ENCODE results near the gene TTC33.
"Not testable (repeated sequence)": the region's sequence is repeated elsewhere in the genome, so short reads cannot be mapped to it uniquely, and the experiment has no call there.

Gene TTC33

DNA sequence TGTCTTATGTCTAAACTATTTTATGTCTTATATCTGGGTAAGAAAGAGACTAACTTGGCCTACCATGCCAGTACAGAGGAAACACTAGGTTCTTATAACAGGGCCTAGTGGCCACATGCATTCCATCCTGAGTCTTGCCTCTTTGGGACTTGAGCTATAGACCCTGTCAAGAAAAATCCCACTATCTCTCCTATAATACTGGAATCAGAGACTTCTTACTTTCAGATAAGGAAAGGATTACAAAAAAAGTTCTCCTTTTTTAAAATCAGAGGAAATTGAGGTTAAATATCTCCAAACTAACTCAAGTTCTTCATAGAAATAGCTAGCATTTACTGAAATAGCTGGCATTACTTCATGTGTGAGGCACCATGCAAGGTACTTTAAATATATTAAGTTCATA is 41.8 kb downstream of the TTC33 start:
- no peak for DNase-seq

DNA sequence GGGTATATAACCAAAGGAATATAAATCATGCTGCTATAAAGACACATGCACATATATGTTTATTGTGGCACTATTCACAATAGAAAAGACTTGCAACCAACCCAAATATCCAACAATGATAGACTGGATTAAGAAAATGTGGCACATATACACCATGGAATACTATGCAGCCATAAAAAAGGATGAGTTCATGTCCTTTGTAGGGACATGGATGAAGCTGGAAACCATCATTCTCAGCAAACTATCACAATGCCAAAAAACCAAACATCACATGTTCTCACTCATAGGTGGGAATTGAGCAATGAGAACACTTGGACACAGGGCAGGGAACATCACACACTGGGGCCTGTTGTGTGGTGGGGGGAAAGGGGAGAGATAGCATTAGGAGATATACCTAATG is 45.2 kb downstream of the TTC33 start:
- not testable (repeated sequence) for DNase-seq

- not testable (repeated sequence) for DNase-seq
These were observed 50.3 kb downstream of the TTC33 start for GRCh38 chr5:40705484-40705883.

- DNase-seq, result not testable (repeated sequence)
These were observed 53.7 kb downstream of the TTC33 start for GRCh38 chr5:40702027-40702426.

GRCh38 chr5:40700116-40700782 is 55.5 kb downstream of the TTC33 start:
- no peak for DNase-seq

GRCh38 chr5:40694433-40694832 is 61.3 kb downstream of the TTC33 start:
- no peak for DNase-seq

GRCh38 chr5:40691894-40692293 is 63.9 kb downstream of the TTC33 start:
- DNase-seq, result no peak

DNA sequence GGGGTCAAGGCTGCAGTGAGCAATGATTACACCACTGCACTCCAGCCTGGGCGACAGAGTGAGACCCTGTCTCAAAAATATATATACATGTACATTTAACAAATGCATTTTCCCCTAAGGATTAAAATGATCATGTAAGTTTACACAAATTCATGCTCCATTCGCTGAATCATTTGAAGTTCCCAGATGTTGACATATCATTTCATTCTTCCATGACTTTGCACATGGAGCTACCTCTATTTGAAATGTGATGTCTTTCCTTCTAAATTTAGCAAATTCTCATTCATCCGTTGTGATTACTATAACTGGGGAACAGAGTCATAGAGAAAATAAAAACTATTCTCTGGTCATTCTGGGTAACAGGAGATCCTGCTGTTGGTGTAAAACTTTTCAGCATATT is 65.5 kb downstream of the TTC33 start:
- DNase-seq, result no peak

DNA sequence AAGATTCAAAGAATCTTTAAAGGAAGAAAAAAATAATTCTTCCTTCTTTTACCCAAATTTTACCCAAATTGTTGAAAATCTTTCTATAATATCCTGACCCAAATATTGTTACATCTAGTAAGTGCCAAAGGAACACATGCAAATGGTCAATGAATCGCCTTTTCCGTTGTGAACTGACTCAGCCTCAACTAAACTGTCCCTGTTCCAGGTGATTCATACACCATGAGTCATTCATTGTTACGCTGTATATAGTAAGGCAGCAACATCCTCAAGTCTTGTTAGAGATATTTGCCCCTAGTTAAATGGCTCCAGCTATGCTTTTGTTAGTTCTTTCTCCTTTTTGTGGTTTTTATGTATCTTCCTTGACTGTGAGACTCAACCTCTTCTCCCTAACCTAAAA is 66.3 kb downstream of the TTC33 start:
- DNase-seq, result no peak

- no peak for DNase-seq
These were observed 66.8 kb downstream of the TTC33 start for GRCh38 chr5:40688996-40689395.

DNA sequence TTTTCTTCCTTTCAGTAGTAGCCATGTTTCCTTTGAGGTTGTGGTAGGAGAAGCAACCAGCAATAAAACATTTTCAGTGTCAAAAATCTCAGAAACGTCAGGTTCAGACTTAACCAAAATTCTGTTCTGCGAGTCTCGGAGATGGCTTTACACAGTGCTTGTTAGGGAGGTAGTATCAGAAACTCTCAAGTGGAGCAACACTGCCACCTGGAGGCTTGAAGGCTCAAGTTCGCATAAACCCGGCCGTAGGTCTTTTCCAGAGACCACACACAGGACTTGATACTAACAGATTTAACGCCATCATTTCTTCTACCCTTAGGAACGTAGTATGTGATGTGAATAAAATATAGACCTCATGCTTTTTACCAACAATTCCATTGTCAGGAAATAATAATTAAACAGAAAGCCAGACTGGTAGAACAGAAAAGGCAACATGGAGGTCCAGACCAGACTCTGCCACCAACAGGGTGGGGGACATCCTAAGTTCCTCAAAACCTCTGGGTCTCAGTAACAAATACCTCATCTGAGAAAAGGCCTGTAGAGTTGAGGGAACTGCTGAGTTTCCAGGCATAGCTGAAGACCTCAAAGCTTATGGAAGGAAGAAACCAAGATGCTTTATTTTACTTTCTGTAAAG is 67.5 kb downstream of the TTC33 start:
- DNase-seq, result peak; percentile 18

DNA sequence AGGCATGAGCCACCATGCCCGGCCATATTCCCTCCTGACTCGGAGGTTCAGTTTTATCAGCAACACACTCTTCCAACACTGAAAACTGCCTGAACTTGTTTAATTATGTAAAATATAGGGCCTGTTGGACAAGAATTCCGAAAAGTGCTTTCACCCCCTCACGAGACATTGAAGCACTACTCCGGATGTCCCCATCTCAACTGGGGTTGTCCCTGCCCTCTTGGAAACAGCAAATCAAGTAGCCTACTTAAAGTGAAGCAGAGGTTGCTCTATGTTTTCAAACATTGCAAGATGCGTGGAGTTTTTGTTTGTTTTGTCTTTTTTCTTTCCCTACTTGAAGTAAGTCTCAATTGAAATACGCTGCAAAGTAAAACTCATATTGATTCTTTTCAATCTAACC is 68.4 kb downstream of the TTC33 start:
- DNase-seq, result no peak

DNA sequence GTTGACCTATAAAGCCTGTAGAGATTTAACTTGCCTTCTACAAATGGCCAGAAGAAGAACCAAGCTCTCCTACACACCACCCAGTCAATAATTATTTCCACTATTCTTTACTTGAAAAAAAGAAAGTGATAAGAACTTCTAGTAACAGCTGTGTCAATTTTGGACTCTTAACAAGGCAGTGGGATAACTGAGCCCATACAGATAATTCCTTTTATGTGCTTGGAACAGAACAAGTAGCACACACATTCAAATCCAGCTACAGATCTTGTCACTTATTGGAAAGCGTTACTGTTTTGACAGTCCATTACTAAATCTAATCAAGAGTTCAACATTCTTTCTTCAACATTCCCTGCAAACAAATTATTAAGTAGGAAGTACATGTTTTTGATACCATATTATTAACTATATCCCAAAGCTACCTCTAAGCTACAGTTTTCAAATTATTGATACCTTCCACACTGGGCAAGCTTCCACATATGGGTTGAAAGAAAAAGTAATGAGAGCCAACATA is 69.7 kb downstream of the TTC33 start:
- DNase-seq, result no peak

- DNase-seq, result no peak
These were observed 70.6 kb downstream of the TTC33 start for GRCh38 chr5:40685193-40685592.

GRCh38 chr5:40683305-40683704 is 72.5 kb downstream of the TTC33 start:
- DNase-seq, result no peak

- no peak for DNase-seq
These were observed 73.4 kb downstream of the TTC33 start for GRCh38 chr5:40682154-40683017.

DNA sequence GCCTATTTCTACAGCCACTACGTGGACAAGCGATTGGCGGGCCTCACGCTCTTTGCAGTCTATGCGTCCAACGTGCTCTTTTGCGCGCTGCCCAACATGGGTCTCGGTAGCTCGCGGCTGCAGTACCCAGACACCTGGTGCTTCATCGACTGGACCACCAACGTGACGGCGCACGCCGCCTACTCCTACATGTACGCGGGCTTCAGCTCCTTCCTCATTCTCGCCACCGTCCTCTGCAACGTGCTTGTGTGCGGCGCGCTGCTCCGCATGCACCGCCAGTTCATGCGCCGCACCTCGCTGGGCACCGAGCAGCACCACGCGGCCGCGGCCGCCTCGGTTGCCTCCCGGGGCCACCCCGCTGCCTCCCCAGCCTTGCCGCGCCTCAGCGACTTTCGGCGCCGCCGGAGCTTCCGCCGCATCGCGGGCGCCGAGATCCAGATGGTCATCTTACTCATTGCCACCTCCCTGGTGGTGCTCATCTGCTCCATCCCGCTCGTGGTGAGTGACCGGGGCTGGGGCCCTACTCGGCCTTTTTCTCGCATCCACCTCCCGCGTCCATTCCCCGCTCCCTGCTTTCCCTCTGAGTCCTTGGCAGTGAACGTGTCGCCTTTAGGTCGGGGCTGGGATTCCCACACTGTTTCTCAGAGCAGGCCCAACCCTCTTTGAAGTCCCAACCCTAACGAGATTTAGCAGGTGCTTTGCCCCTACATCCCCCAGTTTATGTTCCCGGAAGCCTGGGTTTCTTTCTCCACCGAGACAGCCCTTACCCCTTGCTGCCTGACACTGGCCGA is 74.2 kb downstream of the TTC33 start:
- no peak for DNase-seq

- DNase-seq, result no peak
These were observed 74.9 kb downstream of the TTC33 start for GRCh38 chr5:40680741-40681362.

DNA sequence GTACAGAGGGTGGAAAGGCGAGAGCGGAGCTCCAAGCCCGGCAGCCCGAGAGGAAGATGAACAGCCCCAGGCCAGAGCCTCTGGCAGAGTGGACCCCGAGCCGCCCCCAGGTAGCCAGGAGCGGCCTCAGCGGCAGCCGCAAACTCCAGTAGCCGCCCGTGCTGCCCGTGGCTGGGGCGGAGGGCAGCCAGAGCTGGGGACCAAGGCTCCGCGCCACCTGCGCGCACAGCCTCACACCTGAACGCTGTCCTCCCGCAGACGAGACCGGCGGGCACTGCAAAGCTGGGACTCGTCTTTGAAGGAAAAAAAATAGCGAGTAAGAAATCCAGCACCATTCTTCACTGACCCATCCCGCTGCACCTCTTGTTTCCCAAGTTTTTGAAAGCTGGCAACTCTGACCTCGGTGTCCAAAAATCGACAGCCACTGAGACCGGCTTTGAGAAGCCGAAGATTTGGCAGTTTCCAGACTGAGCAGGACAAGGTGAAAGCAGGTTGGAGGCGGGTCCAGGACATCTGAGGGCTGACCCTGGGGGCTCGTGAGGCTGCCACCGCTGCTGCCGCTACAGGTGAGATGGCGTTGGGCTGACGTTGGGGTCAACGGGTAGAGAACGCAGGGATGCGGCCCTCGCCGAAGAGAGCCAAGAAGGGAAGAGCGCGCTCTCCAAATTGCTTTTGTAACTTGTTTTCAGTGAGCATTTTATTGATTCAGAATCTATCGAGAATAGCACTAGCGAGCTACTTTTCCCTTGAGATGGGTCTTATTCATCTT is 75.7 kb downstream of the TTC33 start, which contains the start of gene PTGER4:
Gene PTGER4, plus strand, starts transcription at position 3 of the 769 bp plus-strand sequence. CDS start 1,079 bp downstream, outside the sequence.
- DNase-seq, result no peak

GRCh38 chr5:40679148-40679912 is 76.4 kb downstream of the TTC33 start:
- DNase-seq, result peak; percentile 82
